Endothelial cell of umbilical vein (primary cell): Measurements from ENCODE around the gene WFIKKN2. TPM values are rescaled to one million over a fixed set of nuclear protein-coding genes. Genes with fewer than 3 reads are reported as not detected.

ENCODE experiments used
- BruUV-seq: library from RNA; stranded (reverse); fragments of 400-500 nt; replicated peaks from 2 replicates; lab custom pipeline; 2021; lab: Mats Ljungman, UMichigan
- CTCF ChIA-PET: fragments of 300-600, 350-600 bp; sonication (Branson Sonifier 250); formaldehyde crosslinking; loops from one replicate; lab custom pipeline; 2021; ENCODE audit warnings: antibody characterized with exemption, inconsistent platforms; lab: Charles Lee
- POLR2A ChIA-PET: fragments of 300-600, 350-600 bp; sonication (Branson Sonifier 250); formaldehyde crosslinking; loops from one replicate; lab custom pipeline; 2021; ENCODE audit warnings: antibody characterized with exemption, inconsistent platforms; lab: Charles Lee
- DNase-seq: peaks from one replicate; pipeline ENCODE4 v3.0.0-alpha.2; 2011; ENCODE audit warnings: low read depth, low spot score
- FAIRE-seq: peaks from 2 replicates; lab custom pipeline; 2011; peaks lifted over from hg19 to GRCh38; lab: Jason Lieb, UNC
- H2AFZ ChIP-seq: 2 replicates; pipeline ENCODE4 v1.6.0; 2012; ENCODE audit warnings: low read depth, low read length, control low read depth, inconsistent platforms
- H3K27ac ChIP-seq: 2 replicates; pipeline ENCODE4 v1.5.1; 2011; ENCODE audit warnings: low read depth, mild to moderate bottlenecking, control low read depth, low read length, moderate library complexity; ENCODE audit not compliant: insufficient read depth
- H3K27me3 ChIP-seq, 2 experiments: 2 replicates each; pipeline versions ENCODE4 v1.6.0 to v1.6.1; 2011; ENCODE audit warnings: low read length in 2 of 2, mixed read lengths in 1 of 2; ENCODE audit not compliant: control insufficient read depth in 2 of 2, insufficient read depth in 2 of 2
- H3K36me3 ChIP-seq, 2 experiments: 2 replicates in 1 of 2; 3 replicates in 1 of 2; pipeline ENCODE4 v1.5.1; 2011; ENCODE audit warnings: low read length in 2 of 2, mild to moderate bottlenecking in 1 of 2, moderate library complexity in 1 of 2; ENCODE audit not compliant: control insufficient read depth in 2 of 2, insufficient read depth in 2 of 2; ENCODE audit errors: extremely low read depth in 1 of 2
- H3K4me1 ChIP-seq: 3 replicates; pipeline ENCODE4 v1.5.1; 2011; ENCODE audit warnings: mild to moderate bottlenecking, low read length; ENCODE audit not compliant: control insufficient read depth, insufficient read depth; ENCODE audit errors: extremely low read depth
- H3K4me2 ChIP-seq: 2 replicates; pipeline ENCODE4 v1.6.1; 2011; ENCODE audit warnings: low read length, control low read depth, mixed read lengths; ENCODE audit not compliant: insufficient read depth
- H3K4me3 ChIP-seq, 3 experiments: fragments of 200-600 bp in 1 of 3; sonication (generic), shearing (Covaris generic) in 1 of 3; replicated peaks in 1 of 3; 2 replicates each; pipeline ENCODE4 v1.5.1; 2011 to 2016; ENCODE audit warnings: control low read depth in 3 of 3, low read length in 3 of 3, mild to moderate bottlenecking in 2 of 3, inconsistent platforms in 1 of 3, low read depth in 1 of 3, moderate library complexity in 1 of 3; ENCODE audit not compliant: insufficient read depth in 1 of 3
- H3K79me2 ChIP-seq: 2 replicates; pipeline ENCODE4 v1.6.0; 2012; ENCODE audit warnings: low read length, inconsistent platforms; ENCODE audit not compliant: control insufficient read depth, insufficient read depth
- H3K9ac ChIP-seq: replicated peaks from 2 replicates; pipeline ENCODE3; 2011; ENCODE audit warnings: low read length, control low read depth; ENCODE audit not compliant: insufficient read depth; ENCODE audit errors: extremely low read depth
- H3K9me1 ChIP-seq: replicated peaks from 3 replicates; pipeline ENCODE4 v1.6.0; 2011; ENCODE audit warnings: mild to moderate bottlenecking, low read length; ENCODE audit not compliant: control insufficient read depth, insufficient read depth; ENCODE audit errors: extremely low read depth
- H3K9me3 ChIP-seq: replicated peaks from 2 replicates; pipeline ENCODE4 v1.5.1; 2012; ENCODE audit warnings: low read length, inconsistent platforms; ENCODE audit not compliant: control insufficient read depth, insufficient read depth
- H4K20me1 ChIP-seq: replicated peaks from 2 replicates; pipeline ENCODE3; 2011; ENCODE audit warnings: mild to moderate bottlenecking, low read length; ENCODE audit not compliant: control insufficient read depth, insufficient read depth; ENCODE audit errors: extremely low read depth
- EZH2 ChIP-seq: IDR thresholded peaks from 2 replicates; pipeline ENCODE4 v1.6.1; 2012; ENCODE audit warnings: borderline replicate concordance, low read depth, mild to moderate bottlenecking, moderate library complexity, low read length, inconsistent platforms; ENCODE audit not compliant: severe bottlenecking
- FOS ChIP-seq: IDR thresholded peaks from 2 replicates; pipeline ENCODE4 v1.6.1; 2011; ENCODE audit warnings: mild to moderate bottlenecking, low read length, moderate library complexity, borderline replicate concordance; ENCODE audit not compliant: insufficient read depth
- GATA2 ChIP-seq: IDR thresholded peaks from 2 replicates; pipeline ENCODE4 v1.7.0; 2011; ENCODE audit warnings: low read depth, mild to moderate bottlenecking, moderate library complexity, mixed read lengths, low read length; ENCODE audit not compliant: insufficient read length, insufficient read depth
- JUN ChIP-seq: IDR thresholded peaks from 2 replicates; pipeline ENCODE4 v1.6.1; 2011; ENCODE audit warnings: borderline replicate concordance, low read depth; ENCODE audit not compliant: insufficient read length, insufficient read depth
- MYC ChIP-seq: IDR thresholded peaks from one replicate; pipeline ENCODE4 v1.6.1; 2011; ENCODE audit warnings: mild to moderate bottlenecking, low read depth, low read length
- POLR2A ChIP-seq: IDR thresholded peaks from 2 replicates; pipeline ENCODE4 v1.6.1; 2012; ENCODE audit warnings: low read depth, mild to moderate bottlenecking, control low read depth, low read length
- POLR2AphosphoS5 ChIP-seq: IDR thresholded peaks from 2 replicates; pipeline ENCODE4 v1.6.1; 2012; ENCODE audit warnings: low read depth, mild to moderate bottlenecking, control low read depth, low read length, moderate library complexity; ENCODE audit not compliant: insufficient read depth
- dilution Hi-C: fragments of 300-500 bp; cut with MboI; formaldehyde crosslinking; loops from one replicate; pipeline ENCODE4 v1.15.0; 2019; ENCODE audit warnings: low sequenced_read_pairs; ENCODE audit not compliant: extremely low pct_ligation_motif_present
- intact Hi-C: fragments of 100-400 bp; cut with micrococcal nuclease; formaldehyde crosslinking; loops from one replicate; pipeline ENCODE4 v1.10.0; 2022
- polyA plus RNA-seq, 4 experiments: library from polyadenylated mRNA; depleted of rRNA in 3 of 4; stranded (reverse) in 3 of 4; unstranded in 1 of 4; fragments of >200 nt; gene quantifications; 2 replicates each; pipeline versions ENCODE4 v1.2.1 to v1.2.3, GENCODE V29; 2011 to 2012; ENCODE audit warnings: missing spikeins in 1 of 4
- total RNA-seq: library from RNA; stranded (reverse); gene quantifications from 2 replicates; pipeline ENCODE4 v1.2.3, GENCODE V29; 2021
- TF ChIP-seq, protein P1 (sequence below): IDR thresholded peaks from 2 replicates; pipeline ENCODE4 v1.6.1; 2011; ENCODE audit not compliant: insufficient read depth, insufficient read length
- TF ChIP-seq, protein P2 (sequence below), 2 donors: IDR thresholded peaks; 1 replicate in 1 of 2; 2 replicates in 1 of 2; pipeline ENCODE4 v1.5.1; 2011; ENCODE audit warnings: low read length in 2 of 2, mild to moderate bottlenecking in 2 of 2, moderate library complexity in 2 of 2, control low read depth in 1 of 2, inconsistent platforms in 1 of 2, low read depth in 1 of 2; ENCODE audit not compliant: insufficient read depth in 1 of 2; ENCODE audit errors: extremely low read depth in 1 of 2

WFIKKN2 gene
- total and polyA plus RNA-seq, 2 donors (not counting 3 experiments of a cell fraction or from before 2014, with no cell fraction given): 0.03 TPM; not detected in 1

DNA sequence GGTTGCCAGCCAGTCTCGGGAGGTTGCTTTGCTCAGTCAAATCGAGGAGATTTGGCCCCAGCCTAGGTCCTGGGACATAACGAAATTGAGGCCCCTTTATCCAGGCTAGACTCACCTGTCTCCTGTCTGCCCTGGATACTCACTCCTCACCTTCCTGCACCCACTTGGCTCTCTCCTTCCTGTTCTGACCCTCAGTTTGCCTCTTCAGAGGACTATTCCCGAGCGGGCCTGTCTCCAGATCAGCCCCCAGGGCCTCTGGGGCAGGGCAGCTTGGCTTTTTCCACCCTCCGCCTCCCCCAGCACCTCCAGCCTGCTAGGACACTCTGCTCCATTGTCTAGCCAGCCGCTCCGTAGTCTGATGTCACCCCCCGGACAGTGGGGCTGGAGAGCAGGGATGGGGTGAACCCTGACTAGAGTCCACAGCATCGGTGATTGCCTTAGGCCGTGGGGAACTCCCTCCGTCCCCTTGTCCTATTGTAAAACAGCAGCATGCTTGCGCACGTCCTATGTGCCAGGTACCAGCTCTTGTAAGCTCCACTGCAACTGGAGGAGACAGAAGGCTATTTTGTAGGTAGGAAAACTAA, 8.8 kb downstream of the WFIKKN2 start:
- no peak overlapping the region for H3K4me3 ChIP-seq
- no peaks in the 10 kb centered on the region for H4K20me1 ChIP-seq
- ChIA-PET POLR2A (no interaction called here), CTCF (interaction anchor here (0.9 to 9.6 kb wide), 6 partner anchors 8 to 365 kb away, joined by 3 to 130 read pairs (median 4); partner anchors contain the start of gene WFIKKN2)
- no peaks in the 10 kb centered on the region for H3K9me1 ChIP-seq
- no peaks in the 10 kb centered on the region for H3K79me2 ChIP-seq
- DNase-seq (no peak), FAIRE-seq (no peak)
- no peak for TF ChIP-seq JUN
- TF ChIP-seq, protein P1, sequence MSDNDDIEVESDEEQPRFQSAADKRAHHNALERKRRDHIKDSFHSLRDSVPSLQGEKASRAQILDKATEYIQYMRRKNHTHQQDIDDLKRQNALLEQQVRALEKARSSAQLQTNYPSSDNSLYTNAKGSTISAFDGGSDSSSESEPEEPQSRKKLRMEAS: no peak
- TF ChIP-seq, protein P2, sequence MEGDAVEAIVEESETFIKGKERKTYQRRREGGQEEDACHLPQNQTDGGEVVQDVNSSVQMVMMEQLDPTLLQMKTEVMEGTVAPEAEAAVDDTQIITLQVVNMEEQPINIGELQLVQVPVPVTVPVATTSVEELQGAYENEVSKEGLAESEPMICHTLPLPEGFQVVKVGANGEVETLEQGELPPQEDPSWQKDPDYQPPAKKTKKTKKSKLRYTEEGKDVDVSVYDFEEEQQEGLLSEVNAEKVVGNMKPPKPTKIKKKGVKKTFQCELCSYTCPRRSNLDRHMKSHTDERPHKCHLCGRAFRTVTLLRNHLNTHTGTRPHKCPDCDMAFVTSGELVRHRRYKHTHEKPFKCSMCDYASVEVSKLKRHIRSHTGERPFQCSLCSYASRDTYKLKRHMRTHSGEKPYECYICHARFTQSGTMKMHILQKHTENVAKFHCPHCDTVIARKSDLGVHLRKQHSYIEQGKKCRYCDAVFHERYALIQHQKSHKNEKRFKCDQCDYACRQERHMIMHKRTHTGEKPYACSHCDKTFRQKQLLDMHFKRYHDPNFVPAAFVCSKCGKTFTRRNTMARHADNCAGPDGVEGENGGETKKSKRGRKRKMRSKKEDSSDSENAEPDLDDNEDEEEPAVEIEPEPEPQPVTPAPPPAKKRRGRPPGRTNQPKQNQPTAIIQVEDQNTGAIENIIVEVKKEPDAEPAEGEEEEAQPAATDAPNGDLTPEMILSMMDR (IDR thresholded peaks at IDR 0.05; ENCODE audit: extremely low read depth in 1 of 2, insufficient read depth in 1 of 2, low read depth in 1 of 2, low read length in 2 of 2): no peak
- TF ChIP-seq FOS: no peak
- TF ChIP-seq POLR2AphosphoS5: no peak
- no peak for TF ChIP-seq POLR2A
- TF ChIP-seq MYC: no peak
- no peak for TF ChIP-seq EZH2
- no peak for TF ChIP-seq GATA2
- H3K9ac ChIP-seq: no peak overlapping the region
- no peak overlapping the region for H2AFZ ChIP-seq
- H3K9me3 ChIP-seq: no peaks in the 10 kb centered on the region
- H3K27ac ChIP-seq: no peak overlapping the region
- no peaks in the 10 kb centered on the region for H3K27me3 ChIP-seq
- no peaks in the 10 kb centered on the region for H3K4me1 ChIP-seq
- no TSS peak for BruUV-seq
- intact Hi-C loops (no loop called here), dilution Hi-C loops (no loop called here)
- no peak overlapping the region for H3K4me2 ChIP-seq
- no peaks in the 10 kb centered on the region for H3K36me3 ChIP-seq
